ENCODE data around the gene AAK1.

GRCh38 chr2:69428981-69429380 lies 214.6 kb downstream of the AAK1 start:
- TF ChIP-seq POLR2A (IDR thresholded peaks at IDR 0.05) (no peak), CTCF (IDR thresholded peaks at IDR 0.05) (no peak)

All from esophagus squamous epithelium (tissue), 4 donors.